Endothelial cell of umbilical vein (primary cell): Measurements from ENCODE around the gene CCNY. TPM values are rescaled to one million over a fixed set of nuclear protein-coding genes. Genes with fewer than 3 reads are reported as not detected.

Source experiments
- BruUV-seq: library from RNA; stranded (reverse); fragments of 400-500 nt; replicated peaks from 2 replicates; lab custom pipeline; 2021; lab: Mats Ljungman, UMichigan
- CTCF ChIA-PET: fragments of 300-600, 350-600 bp; sonication (Branson Sonifier 250); formaldehyde crosslinking; loops from one replicate; lab custom pipeline; 2021; ENCODE audit warnings: antibody characterized with exemption, inconsistent platforms; lab: Charles Lee
- POLR2A ChIA-PET: fragments of 300-600, 350-600 bp; sonication (Branson Sonifier 250); formaldehyde crosslinking; loops from one replicate; lab custom pipeline; 2021; ENCODE audit warnings: antibody characterized with exemption, inconsistent platforms; lab: Charles Lee
- DNase-seq: peaks from one replicate; pipeline ENCODE4 v3.0.0-alpha.2; 2011; ENCODE audit warnings: low read depth, low spot score
- FAIRE-seq: peaks from 2 replicates; lab custom pipeline; 2011; peaks lifted over from hg19 to GRCh38; lab: Jason Lieb, UNC
- H2AFZ ChIP-seq: 2 replicates; pipeline ENCODE4 v1.6.0; 2012; ENCODE audit warnings: low read depth, low read length, control low read depth, inconsistent platforms
- H3K27ac ChIP-seq: 2 replicates; pipeline ENCODE4 v1.5.1; 2011; ENCODE audit warnings: low read depth, mild to moderate bottlenecking, control low read depth, low read length, moderate library complexity; ENCODE audit not compliant: insufficient read depth
- H3K27me3 ChIP-seq, 2 experiments: 2 replicates each; pipeline versions ENCODE4 v1.6.0 to v1.6.1; 2011; ENCODE audit warnings: low read length in 2 of 2, mixed read lengths in 1 of 2; ENCODE audit not compliant: control insufficient read depth in 2 of 2, insufficient read depth in 2 of 2
- H3K36me3 ChIP-seq, 2 experiments: 2 replicates in 1 of 2; 3 replicates in 1 of 2; pipeline ENCODE4 v1.5.1; 2011; ENCODE audit warnings: low read length in 2 of 2, mild to moderate bottlenecking in 1 of 2, moderate library complexity in 1 of 2; ENCODE audit not compliant: control insufficient read depth in 2 of 2, insufficient read depth in 2 of 2; ENCODE audit errors: extremely low read depth in 1 of 2
- H3K4me1 ChIP-seq: 3 replicates; pipeline ENCODE4 v1.5.1; 2011; ENCODE audit warnings: mild to moderate bottlenecking, low read length; ENCODE audit not compliant: control insufficient read depth, insufficient read depth; ENCODE audit errors: extremely low read depth
- H3K4me2 ChIP-seq: 2 replicates; pipeline ENCODE4 v1.6.1; 2011; ENCODE audit warnings: low read length, control low read depth, mixed read lengths; ENCODE audit not compliant: insufficient read depth
- H3K4me3 ChIP-seq, 3 experiments: fragments of 200-600 bp in 1 of 3; sonication (generic), shearing (Covaris generic) in 1 of 3; replicated peaks in 1 of 3; 2 replicates each; pipeline ENCODE4 v1.5.1; 2011 to 2016; ENCODE audit warnings: control low read depth in 3 of 3, low read length in 3 of 3, mild to moderate bottlenecking in 2 of 3, inconsistent platforms in 1 of 3, low read depth in 1 of 3, moderate library complexity in 1 of 3; ENCODE audit not compliant: insufficient read depth in 1 of 3
- H3K79me2 ChIP-seq: 2 replicates; pipeline ENCODE4 v1.6.0; 2012; ENCODE audit warnings: low read length, inconsistent platforms; ENCODE audit not compliant: control insufficient read depth, insufficient read depth
- H3K9ac ChIP-seq: replicated peaks from 2 replicates; pipeline ENCODE3; 2011; ENCODE audit warnings: low read length, control low read depth; ENCODE audit not compliant: insufficient read depth; ENCODE audit errors: extremely low read depth
- H3K9me1 ChIP-seq: replicated peaks from 3 replicates; pipeline ENCODE4 v1.6.0; 2011; ENCODE audit warnings: mild to moderate bottlenecking, low read length; ENCODE audit not compliant: control insufficient read depth, insufficient read depth; ENCODE audit errors: extremely low read depth
- H3K9me3 ChIP-seq: replicated peaks from 2 replicates; pipeline ENCODE4 v1.5.1; 2012; ENCODE audit warnings: low read length, inconsistent platforms; ENCODE audit not compliant: control insufficient read depth, insufficient read depth
- H4K20me1 ChIP-seq: replicated peaks from 2 replicates; pipeline ENCODE3; 2011; ENCODE audit warnings: mild to moderate bottlenecking, low read length; ENCODE audit not compliant: control insufficient read depth, insufficient read depth; ENCODE audit errors: extremely low read depth
- CTCF ChIP-seq, 2 donors: IDR thresholded peaks; 1 replicate in 1 of 2; 2 replicates in 1 of 2; pipeline ENCODE4 v1.5.1; 2011; ENCODE audit warnings: low read length in 2 of 2, mild to moderate bottlenecking in 2 of 2, moderate library complexity in 2 of 2, control low read depth in 1 of 2, inconsistent platforms in 1 of 2, low read depth in 1 of 2; ENCODE audit not compliant: insufficient read depth in 1 of 2; ENCODE audit errors: extremely low read depth in 1 of 2
- EZH2 ChIP-seq: IDR thresholded peaks from 2 replicates; pipeline ENCODE4 v1.6.1; 2012; ENCODE audit warnings: borderline replicate concordance, low read depth, mild to moderate bottlenecking, moderate library complexity, low read length, inconsistent platforms; ENCODE audit not compliant: severe bottlenecking
- FOS ChIP-seq: IDR thresholded peaks from 2 replicates; pipeline ENCODE4 v1.6.1; 2011; ENCODE audit warnings: mild to moderate bottlenecking, low read length, moderate library complexity, borderline replicate concordance; ENCODE audit not compliant: insufficient read depth
- GATA2 ChIP-seq: IDR thresholded peaks from 2 replicates; pipeline ENCODE4 v1.7.0; 2011; ENCODE audit warnings: low read depth, mild to moderate bottlenecking, moderate library complexity, mixed read lengths, low read length; ENCODE audit not compliant: insufficient read length, insufficient read depth
- JUN ChIP-seq: IDR thresholded peaks from 2 replicates; pipeline ENCODE4 v1.6.1; 2011; ENCODE audit warnings: borderline replicate concordance, low read depth; ENCODE audit not compliant: insufficient read length, insufficient read depth
- MAX ChIP-seq: IDR thresholded peaks from 2 replicates; pipeline ENCODE4 v1.6.1; 2011; ENCODE audit not compliant: insufficient read depth, insufficient read length
- MYC ChIP-seq: IDR thresholded peaks from one replicate; pipeline ENCODE4 v1.6.1; 2011; ENCODE audit warnings: mild to moderate bottlenecking, low read depth, low read length
- POLR2A ChIP-seq: IDR thresholded peaks from 2 replicates; pipeline ENCODE4 v1.6.1; 2012; ENCODE audit warnings: low read depth, mild to moderate bottlenecking, control low read depth, low read length
- POLR2AphosphoS5 ChIP-seq: IDR thresholded peaks from 2 replicates; pipeline ENCODE4 v1.6.1; 2012; ENCODE audit warnings: low read depth, mild to moderate bottlenecking, control low read depth, low read length, moderate library complexity; ENCODE audit not compliant: insufficient read depth
- dilution Hi-C: fragments of 300-500 bp; cut with MboI; formaldehyde crosslinking; loops from one replicate; pipeline ENCODE4 v1.15.0; 2019; ENCODE audit warnings: low sequenced_read_pairs; ENCODE audit not compliant: extremely low pct_ligation_motif_present
- intact Hi-C: fragments of 100-400 bp; cut with micrococcal nuclease; formaldehyde crosslinking; loops from one replicate; pipeline ENCODE4 v1.10.0; 2022
- polyA plus RNA-seq, 4 experiments: library from polyadenylated mRNA; depleted of rRNA in 3 of 4; stranded (reverse) in 3 of 4; unstranded in 1 of 4; fragments of >200 nt; gene quantifications; 2 replicates each; pipeline versions ENCODE4 v1.2.1 to v1.2.3, GENCODE V29; 2011 to 2012; ENCODE audit warnings: missing spikeins in 1 of 4
- total RNA-seq: library from RNA; stranded (reverse); gene quantifications from 2 replicates; pipeline ENCODE4 v1.2.3, GENCODE V29; 2021

CCNY gene
- total and polyA plus RNA-seq, 2 donors (not counting 3 experiments of a cell fraction or from before 2014, with no cell fraction given): 61.5 to 107 TPM

GRCh38 chr10:35564341-35564968, 228.1 kb downstream of the CCNY start:
- Histone ChIP-seq H4K20me1 (no peaks in the 10 kb centered on the region), H3K36me3 (peaks cover 8 to 31% of the 10 kb centered on the region in 2 experiments), H3K9me1 (no peaks in the 10 kb centered on the region), H3K4me2 (no peak overlapping the region), H3K9ac (no peak overlapping the region), H3K4me1 (peaks cover 12% of the 10 kb centered on the region), H2AFZ (no peak overlapping the region), H3K27me3 (no peaks in the 10 kb centered on the region), H3K9me3 (no peaks in the 10 kb centered on the region), H3K4me3 (no peak overlapping the region), H3K79me2 (no peaks in the 10 kb centered on the region), H3K27ac (no peak overlapping the region)
- FAIRE-seq: peak; percentile 77
- CTCF ChIA-PET: interaction anchor here (0.7 to 5.2 kb wide), 18 partner anchors 9 to 1316 kb away, joined by 3 to 55 read pairs (median 6); partner anchors contain the start of gene GJD4
- DNase-seq: peak; percentile 62
- POLR2A ChIA-PET: interaction anchor here (0.7 kb wide), 1 partner anchor 1316 kb away, joined by 3 read pairs; no protein-coding TSS in a partner anchor
- dilution Hi-C loops (no loop called here), intact Hi-C loops (loop anchor here (5.0 to 10.0 kb wide), 3 partner anchors 142 to 440 kb away; partner anchors contain the start of genes CCNY and CREM)
- TF ChIP-seq POLR2A (no peak), JUN (peak; percentile 9), MAX (no peak), GATA2 (no peak), POLR2AphosphoS5 (no peak), MYC (no peak), CTCF (IDR thresholded peaks at IDR 0.05; ENCODE audit: extremely low read depth in 1 of 2, insufficient read depth in 1 of 2, low read depth in 1 of 2, low read length in 2 of 2) (no peak), FOS (peak; percentile 39), EZH2 (no peak)
- no TSS peak for BruUV-seq
